ENCODE measurements around the gene ABCA1. TPM values are rescaled to one million over a fixed set of nuclear protein-coding genes. Genes with fewer than 3 reads are reported as not detected.

ABCA1 gene
- total and polyA plus RNA-seq, 3 donors from 2014 or later = 8.5 to 57.9 (median 42.0) TPM

GRCh38 chr9:104849023-104849422 is 78.9 kb downstream of the ABCA1 start:
- Histone ChIP-seq H3K27ac (no peak overlapping the region), H3K36me3 (ENCODE audit: low read depth, missing control alignments) (no peaks in the 10 kb centered on the region), H3K27me3 (no peaks in the 10 kb centered on the region), H3K9me3 (no peaks in the 10 kb centered on the region), H3K4me3 (no peak overlapping the region), H3K4me1 (no peaks in the 10 kb centered on the region)
- TF ChIP-seq POLR2A (IDR thresholded peaks at IDR 0.05) = no peak
- intact Hi-C loops (cut with DNase I; ENCODE audit: low total_unique reads) = no loop called here
- DNase-seq = no peak

GRCh38 chr9:104844710-104845109 is 83.2 kb downstream of the ABCA1 start:
- Histone ChIP-seq H3K4me3 (no peak overlapping the region), H3K36me3 (ENCODE audit: low read depth, missing control alignments) (no peaks in the 10 kb centered on the region), H3K27me3 (no peaks in the 10 kb centered on the region), H3K27ac (no peak overlapping the region), H3K9me3 (no peaks in the 10 kb centered on the region), H3K4me1 (no peaks in the 10 kb centered on the region)
- intact Hi-C loops (cut with DNase I; ENCODE audit: low total_unique reads) = no loop called here
- 75 to 82% methylated on average over 3 of the region's 3 CpGs for WGBS, 2 donors
- no peak for TF ChIP-seq POLR2A (IDR thresholded peaks at IDR 0.05)
- TF ChIP-seq CTCF (IDR thresholded peaks at IDR 0.05) = no peak
- DNase-seq = no peak

GRCh38 chr9:104843644-104844240 is 84.2 kb downstream of the ABCA1 start:
- WGBS, 2 donors = 59 to 61% methylated on average over 4 of the region's 4 CpGs
- Histone ChIP-seq H3K4me3 (no peak overlapping the region), H3K36me3 (ENCODE audit: low read depth, missing control alignments) (no peaks in the 10 kb centered on the region), H3K27me3 (no peaks in the 10 kb centered on the region), H3K9me3 (no peaks in the 10 kb centered on the region), H3K4me1 (no peaks in the 10 kb centered on the region), H3K27ac (no peak overlapping the region)
- no peak for TF ChIP-seq CTCF (IDR thresholded peaks at IDR 0.05)
- no peak for TF ChIP-seq POLR2A (IDR thresholded peaks at IDR 0.05)
- no peak for DNase-seq
- intact Hi-C loops (cut with DNase I; ENCODE audit: low total_unique reads) = no loop called here

- intact Hi-C loops (cut with DNase I; ENCODE audit: low total_unique reads) = no loop called here
- no peak overlapping the region for H3K27ac ChIP-seq
- 89 to 98% methylated on average over 2 of the region's 2 CpGs for WGBS, 2 donors
Observed at GRCh38 chr9:104842698-104843097, 85.3 kb downstream of the ABCA1 start.

GRCh38 chr9:104841601-104842141 is 86.3 kb downstream of the ABCA1 start:
- no peak overlapping the region for H3K27ac ChIP-seq
- no peaks in the 10 kb centered on the region for H3K27me3 ChIP-seq
- H3K36me3 ChIP-seq (ENCODE audit: low read depth, missing control alignments) = no peaks in the 10 kb centered on the region
- TF ChIP-seq POLR2A (IDR thresholded peaks at IDR 0.05) = no peak
- TF ChIP-seq CTCF (IDR thresholded peaks at IDR 0.05) = no peak
- intact Hi-C loops (cut with DNase I; ENCODE audit: low total_unique reads) = no loop called here
- 93 to 95% methylated on average over 7 of the region's 7 CpGs for WGBS, 2 donors
- no peak for DNase-seq
- no peak overlapping the region for H3K4me3 ChIP-seq
- H3K9me3 ChIP-seq = no peaks in the 10 kb centered on the region
- H3K4me1 ChIP-seq = no peaks in the 10 kb centered on the region

More at GRCh38 chr9:104842698-104843097, 85.3 kb downstream of the ABCA1 start:
- Histone ChIP-seq H3K27me3 (no peaks in the 10 kb centered on the region), H3K4me3 (no peak overlapping the region), H3K4me1 (no peaks in the 10 kb centered on the region), H3K9me3 (no peaks in the 10 kb centered on the region), H3K36me3 (ENCODE audit: low read depth, missing control alignments) (no peaks in the 10 kb centered on the region)
- TF ChIP-seq POLR2A (IDR thresholded peaks at IDR 0.05) (no peak), CTCF (IDR thresholded peaks at IDR 0.05) (no peak)
- no peak for DNase-seq
